GM21447 (cell line): ENCODE results near the gene GNMT.
"Not testable (repeated sequence)": the region's sequence is repeated elsewhere in the genome, so short reads cannot be mapped to it uniquely, and the experiment has no call there.

Experiments
- ATAC-seq: cut with Tn5 transposase; IDR thresholded peaks from one replicate; pipeline ENCODE4 v1.9.1; 2021; ENCODE audit not compliant: unreplicated experiment

The GNMT gene

DNA sequence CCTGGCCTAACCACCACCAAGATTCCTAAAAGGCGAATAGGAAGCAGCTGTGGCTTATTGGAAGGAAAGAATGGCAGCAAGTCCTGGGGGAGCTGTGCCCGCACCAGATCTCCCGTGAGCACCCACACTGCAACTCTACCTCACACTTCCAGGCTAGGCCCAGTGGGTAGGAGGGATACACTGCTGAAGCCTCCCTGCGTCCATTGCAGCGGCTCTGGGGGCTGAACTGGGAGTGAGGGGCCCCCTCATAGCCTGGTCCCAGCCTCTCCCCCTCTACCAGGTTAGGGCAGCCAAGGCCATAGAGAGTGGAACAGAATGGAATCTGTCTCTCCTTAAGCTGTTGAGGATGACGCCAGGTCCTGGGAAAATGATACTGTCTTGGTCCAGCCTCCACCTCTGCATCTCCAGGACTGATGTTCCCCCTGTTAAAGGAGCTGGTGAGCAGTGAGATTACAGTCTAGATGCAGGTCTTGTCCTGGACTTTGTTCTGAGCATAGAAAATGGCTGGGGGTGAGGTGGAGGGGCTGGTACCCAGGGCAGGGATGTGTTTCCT, 20.0 kb upstream of the GNMT start:
- no peak for ATAC-seq

DNA sequence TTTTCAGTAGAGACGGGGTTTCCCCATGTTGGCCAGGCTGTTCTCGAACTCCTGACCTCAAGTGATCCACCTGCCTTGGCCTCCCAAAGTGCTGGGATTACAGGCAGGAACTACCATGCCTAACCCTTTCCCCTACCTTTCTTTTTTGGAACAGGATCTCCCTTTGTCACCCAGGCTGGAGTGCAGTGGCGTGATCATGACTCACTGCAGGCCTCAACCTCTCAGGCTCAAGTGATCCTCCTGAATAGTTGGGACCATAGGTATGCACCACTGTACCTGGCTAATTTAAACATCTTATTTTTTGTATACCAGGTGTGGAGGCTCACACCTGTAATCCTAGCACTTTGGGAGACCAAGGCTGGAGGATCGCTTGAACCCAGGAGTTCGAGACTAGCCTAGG, 19.2 kb upstream of the GNMT start:
- ATAC-seq: not testable (repeated sequence)

DNA sequence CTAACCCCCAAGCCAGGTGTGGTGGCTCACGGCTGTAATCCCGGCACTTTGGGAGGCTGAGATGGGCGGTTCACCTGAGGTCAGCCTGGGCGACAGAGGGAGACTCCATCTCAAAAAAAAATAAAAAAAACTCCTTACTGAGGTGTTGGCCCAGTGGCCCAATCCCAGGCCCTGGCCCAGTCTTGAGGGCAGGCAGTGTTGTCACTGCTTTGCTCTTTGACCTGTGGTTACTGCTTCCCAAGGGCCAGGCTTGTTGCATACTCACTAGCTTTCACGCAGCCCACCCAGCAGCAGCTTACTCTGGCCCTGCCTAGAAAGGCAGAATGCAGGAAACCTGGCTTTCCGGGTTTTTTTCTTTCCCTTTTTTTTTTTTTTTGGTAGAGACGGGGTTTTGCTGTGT, 18.1 kb upstream of the GNMT start:
- no peak for ATAC-seq

DNA sequence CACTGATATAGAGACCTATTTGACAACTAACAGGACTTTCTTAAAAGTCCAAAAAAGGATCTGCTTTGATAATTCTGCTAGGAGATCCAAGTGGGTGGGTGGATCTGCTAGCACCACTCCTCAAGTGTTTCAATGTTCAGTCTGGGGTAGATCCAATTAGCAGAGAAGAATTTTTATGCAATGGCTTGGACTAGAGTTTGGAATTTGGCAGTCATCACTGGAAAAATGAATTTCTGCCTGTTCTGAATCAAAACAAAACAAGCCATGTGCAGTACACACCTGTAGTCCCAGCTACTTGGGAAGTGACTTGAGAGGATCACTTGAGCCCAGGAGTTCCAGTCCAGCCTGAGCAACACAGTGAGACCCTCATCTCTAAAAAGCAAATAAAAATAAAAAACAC, 12.6 kb upstream of the GNMT start:
- no peak for ATAC-seq

DNA sequence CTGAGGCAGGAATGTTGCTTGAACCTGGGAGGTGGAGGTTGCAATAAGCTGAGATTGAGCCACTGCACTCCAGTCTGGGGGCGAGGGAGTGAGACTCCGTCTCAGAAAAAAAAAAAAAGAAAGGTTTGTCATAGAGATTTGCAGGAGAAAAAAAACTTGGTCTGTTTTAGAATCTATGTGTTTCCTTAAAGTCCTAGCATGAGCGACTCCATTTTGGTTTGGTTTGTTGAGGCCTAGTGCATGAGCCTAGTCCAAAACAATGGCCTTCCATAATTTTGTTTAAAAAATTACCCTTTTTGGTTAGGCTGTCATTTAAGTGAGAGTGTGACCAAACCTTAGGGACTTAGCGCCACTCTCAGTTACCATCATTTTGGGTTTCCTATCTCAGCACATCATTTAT, 8.2 kb upstream of the GNMT start:
- no peak for ATAC-seq

DNA sequence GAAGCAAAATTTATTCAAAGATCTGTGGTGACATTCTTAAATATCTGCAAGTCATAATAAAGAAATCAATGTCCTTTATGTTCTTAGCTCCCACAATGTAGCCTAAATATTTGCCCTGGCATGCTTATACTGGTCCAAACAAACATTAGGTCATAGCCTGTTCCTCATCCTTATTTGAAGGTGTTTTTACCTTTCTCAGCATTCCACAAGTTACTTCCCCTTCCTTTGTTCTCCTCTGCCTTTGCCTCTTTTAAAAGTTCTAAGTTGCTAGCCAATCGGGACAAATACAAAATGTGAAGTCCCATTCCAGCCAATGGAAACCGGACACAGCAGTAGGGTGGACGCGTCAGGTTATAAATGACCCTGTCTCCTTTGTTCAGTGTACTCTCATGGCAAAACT, 6.1 kb upstream of the GNMT start:
- ATAC-seq: not testable (repeated sequence)

DNA sequence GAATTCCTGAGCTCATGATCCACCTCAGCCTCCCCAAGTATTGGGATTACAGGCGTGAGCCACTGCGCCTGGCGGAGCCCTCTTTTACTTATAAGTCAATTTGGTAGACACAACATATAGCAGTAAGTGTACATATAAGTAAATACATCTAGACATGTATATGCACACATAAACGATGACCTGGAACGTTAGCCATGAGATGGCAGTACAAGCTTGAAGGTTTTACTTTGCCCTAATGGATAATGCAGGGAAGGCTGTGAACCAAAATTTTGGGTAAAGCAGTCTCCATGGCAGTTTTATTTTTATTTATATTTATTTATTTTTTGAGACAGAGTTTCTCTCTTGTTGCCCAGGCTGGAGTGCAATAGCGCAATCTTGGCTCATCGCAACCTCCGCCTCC, 2.4 kb upstream of the GNMT start:
- ATAC-seq: no peak

DNA sequence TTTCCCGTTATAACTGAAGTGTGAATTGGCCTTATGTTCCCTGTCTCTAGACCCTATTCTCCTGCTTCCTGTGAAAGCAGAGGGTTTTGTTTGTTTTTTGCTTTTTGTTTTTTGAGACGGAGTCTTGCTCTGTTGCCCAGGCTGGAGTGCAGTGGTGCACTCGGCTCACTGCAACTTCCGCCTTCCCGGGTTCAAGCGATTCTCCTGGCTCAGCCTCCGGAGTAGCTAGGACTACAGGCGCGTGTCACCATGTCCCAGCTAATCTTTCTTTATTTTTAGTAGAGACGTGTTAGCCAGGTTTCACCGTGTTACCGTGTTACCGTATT, 674 bp upstream of the GNMT start:
- no peak for ATAC-seq

DNA sequence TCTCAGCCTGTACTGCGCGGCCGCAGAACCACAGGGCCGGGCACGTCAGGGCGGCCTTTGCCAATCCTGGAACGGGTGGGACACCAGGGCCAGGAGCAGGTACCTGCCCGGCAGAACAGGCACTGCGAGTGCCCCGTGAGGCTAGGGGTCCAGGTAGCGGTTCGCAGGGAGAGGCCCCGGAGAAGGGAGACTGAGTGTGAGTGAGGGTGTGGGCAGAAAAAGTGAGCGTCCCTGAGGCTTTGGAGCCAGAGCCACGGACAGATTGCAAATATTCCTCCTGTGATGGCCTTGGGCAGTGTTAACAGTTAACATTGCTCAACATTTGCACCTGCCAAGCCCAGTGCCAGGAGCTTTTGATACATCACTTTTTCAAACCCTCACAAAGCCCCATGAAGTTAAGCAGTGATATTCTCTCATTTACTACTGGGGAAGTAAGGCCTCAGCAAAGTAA, 491 bp downstream of the GNMT start:
- ATAC-seq: no peak

DNA sequence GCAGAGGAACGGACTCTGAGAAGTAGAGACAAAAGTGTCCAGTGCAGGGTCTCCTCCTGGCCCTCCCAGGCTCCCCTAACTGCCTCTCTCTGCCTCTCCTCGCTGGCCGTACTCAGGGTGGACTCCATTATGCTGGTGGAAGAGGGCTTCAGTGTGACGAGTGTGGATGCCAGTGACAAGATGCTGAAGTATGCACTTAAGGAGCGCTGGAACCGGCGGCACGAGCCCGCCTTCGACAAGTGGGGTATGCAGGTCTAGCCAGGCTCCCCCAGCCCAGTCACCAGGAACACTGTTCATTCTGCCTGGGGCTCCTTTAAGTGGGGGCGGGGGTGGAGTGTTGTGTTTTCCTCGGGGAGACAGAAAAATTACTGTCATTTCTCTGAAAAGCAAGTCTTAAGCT, 1.5 kb downstream of the GNMT start:
- no peak for ATAC-seq

DNA sequence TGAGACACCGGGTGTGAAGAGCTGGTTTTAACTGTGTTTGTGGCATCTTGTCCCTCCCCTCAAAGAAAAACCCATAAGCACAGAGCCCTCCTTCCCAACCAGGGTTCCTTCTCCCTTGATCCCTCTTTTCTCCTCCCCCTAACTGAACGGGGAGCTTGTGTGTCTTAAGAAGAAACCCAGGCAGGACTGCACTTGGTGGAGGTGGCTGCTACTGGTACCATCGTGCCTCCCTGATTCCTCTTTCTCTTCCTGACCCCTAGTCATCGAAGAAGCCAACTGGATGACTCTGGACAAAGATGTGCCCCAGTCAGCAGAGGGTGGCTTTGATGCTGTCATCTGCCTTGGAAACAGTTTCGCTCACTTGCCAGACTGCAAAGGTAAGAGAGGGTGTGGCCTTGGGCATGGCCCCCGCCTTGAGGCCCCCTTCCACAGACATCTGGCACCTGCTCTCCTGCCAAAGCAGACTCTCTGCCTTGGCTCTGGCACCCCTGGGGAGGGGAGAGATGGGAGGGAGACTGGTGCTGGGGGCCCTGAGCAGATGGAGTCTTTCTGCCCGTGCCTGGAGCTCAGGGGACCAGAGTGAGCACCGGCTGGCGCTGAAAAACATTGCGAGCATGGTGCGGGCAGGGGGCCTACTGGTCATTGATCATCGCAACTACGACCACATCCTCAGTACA, 2.1 kb downstream of the GNMT start:
- ATAC-seq: no peak

DNA sequence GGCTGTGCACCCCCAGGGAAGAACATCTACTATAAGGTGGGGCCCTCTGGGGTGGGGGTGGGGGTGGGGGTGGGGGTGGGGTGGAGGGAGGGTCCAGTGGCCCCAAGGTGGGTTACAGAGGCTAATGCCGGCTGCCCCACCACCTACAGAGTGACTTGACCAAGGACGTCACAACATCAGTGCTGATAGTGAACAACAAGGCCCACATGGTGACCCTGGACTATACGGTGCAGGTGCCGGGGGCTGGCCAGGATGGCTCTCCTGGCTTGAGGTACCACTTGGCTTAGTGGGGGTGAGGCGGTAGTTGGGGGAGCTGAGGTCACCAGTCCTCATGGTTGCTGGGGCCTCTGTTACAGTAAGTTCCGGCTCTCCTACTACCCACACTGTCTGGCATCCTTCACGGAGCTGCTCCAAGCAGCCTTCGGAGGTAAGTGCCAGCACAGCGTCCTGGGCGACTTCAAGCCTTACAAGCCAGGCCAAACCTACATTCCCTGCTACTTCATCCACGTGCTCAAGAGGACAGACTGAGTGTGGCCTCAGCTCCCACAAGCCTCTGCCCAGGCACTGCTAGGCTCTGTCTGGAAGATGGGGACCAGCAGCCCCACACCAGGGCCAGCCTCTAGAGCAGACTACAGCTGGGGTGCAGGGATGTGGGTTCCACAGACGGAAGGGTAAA, 2.8 kb downstream of the GNMT start:
- no peak for ATAC-seq

DNA sequence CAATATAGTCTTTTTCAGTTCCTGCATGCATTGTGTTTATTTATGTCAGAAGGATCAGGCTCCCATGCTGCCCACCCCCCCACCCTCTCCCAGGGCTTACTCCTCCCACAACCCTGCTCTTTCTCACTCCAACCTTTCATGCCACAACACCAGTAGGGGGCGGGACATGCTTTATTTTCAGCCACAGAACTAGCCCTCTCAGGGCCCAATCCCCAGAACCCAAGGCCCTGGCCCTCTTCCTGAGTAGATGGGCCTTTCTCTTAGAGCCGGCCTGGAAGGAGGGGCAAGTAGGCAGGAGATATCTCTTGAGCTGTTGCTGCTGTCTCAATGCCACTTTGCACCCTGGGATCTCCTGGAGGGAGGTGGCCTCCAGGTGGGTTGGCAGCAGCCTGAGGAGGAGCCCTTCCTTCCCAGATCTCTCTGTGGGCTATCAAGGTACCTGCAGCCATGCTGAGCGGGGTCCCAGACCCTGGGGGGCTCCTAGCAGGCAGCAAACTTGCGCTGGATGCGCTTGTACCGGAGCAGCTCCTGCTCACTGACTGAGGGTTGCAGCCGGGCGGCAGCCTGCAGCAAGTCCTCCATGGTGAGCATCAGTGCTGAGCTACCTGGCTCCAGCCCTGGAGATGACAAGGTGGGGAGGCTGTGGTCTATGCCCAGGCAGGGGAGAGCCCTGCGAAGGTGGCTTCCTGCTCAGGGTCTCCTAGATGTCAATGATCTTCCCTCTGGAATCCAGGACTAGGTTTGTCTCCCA, 3.5 kb downstream of the GNMT start:
- ATAC-seq: no peak

DNA sequence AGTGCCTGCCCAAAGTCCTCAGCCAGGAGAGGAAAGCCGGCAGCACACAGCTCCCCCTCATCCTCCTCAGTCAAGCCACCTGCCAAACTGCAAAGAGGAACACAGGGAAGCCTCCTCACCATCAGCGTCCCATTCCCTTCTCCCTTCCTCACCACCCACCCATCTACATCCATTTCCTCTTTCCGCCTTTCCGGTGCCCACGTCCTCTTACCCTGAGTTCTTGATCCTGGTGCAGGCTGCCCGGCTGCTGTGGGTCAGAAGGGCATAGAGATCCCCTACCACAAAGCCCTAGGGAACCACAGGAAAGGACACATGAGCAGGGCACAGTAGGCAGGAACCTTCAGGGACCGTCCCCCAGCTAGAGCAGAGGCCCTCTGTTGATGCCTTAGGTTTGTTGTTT, 6.0 kb downstream of the GNMT start:
- ATAC-seq: no peak

DNA sequence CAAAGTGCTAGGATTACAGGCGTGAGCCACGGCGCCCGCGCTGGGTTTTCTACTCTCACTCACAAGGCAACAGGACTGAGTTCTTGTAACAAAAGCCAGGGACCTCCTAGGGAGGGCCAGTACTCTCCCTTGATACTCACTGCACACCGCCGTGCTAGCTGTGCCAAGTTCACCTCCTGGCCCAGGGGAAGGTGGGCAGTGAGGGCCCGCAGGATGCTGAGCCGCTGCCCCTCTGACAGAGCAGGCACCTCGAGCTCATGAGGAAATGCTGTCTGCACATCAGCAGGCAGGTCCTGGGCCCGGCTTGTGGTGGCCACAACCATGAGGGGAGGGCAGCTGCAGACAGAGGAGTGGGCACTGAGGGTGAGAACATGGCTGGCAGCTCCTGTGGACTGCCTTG, 6.7 kb downstream of the GNMT start:
- ATAC-seq: no peak

DNA sequence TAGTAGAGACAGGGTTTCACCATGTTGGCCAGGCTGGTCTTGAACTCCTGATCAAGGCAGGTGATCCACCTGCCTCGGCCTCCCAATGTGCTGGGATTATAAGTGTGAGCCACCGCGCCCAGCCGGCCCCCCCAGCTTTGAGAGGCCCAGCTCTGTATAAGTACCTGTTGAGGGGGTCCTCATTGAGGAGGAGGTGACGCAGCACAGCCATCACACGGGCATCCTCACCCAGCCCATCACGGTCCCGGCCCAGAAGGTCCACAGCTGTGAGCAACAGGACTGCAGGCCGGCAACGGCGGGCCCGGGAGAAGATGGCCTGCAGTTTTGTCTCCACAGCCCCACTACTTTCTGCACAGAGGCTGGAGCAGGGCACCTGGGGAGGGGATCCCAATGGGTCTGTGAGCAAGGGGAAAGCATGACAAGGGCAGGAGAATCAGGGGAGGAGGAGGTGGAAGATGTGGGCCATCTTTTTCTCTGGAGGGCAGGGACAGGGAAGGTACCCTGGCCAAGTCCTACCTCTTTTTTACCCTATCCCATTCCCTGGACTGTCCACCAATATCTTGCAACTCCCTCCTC, 7.7 kb downstream of the GNMT start:
- ATAC-seq: no peak

DNA sequence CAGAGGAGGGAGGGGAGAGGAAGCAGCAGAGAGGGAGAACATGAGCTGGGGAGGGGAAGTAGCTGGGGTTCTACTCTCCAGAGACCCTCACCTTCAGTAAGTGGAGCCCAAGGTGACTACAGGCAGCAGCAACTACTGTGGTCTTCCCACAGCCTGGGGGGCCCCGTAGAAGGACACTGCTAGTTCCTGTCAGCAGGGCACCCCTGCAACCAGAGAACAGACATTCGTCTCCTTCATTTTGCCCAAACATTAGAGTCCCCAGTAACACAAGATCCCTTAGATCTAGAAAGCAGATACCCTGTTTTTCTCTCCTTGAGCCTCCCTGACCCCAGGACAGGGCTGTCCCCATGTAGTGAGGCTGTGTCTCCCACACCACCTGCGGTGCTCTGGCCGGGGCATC, 8.2 kb downstream of the GNMT start:
- ATAC-seq: no peak

DNA sequence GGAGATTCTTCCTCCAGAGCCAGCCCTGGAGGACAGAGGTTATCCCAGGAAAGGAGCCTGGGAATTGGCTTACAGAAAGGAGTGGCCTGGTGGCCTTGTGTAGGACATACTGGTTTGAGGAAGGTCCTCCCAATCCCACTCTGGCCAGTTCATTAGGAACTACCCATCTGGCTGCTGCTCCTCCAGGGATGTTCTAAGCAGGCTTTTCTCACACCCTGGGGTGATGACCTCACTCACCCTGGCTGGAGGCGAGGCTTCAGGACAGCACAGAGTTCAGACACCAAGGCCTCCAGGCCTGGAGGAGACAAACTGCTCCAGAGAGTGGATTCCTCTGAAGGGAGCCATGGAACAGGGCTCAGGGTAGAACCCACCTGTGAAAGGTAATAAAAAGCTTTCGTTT, 8.9 kb downstream of the GNMT start:
- ATAC-seq: no peak

DNA sequence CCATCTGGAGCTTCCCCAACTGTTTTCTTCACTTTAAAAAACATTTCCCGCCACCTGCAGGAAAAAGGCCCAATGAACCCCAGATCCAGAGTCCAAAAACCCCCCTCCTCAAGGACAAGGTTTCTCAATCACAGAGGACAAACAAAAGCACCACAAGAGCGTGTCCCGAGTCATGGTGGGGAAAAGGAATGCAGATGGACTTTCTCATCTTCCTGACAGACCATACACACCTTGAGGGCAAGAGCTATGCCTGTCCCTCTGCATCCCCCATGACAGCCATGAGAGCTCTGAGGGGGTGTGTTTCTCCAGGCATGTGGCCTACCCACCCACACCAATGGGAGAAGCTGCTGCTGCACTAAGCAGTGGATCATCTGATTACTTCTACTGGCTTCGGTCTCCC, 9.4 kb downstream of the GNMT start:
- ATAC-seq: no peak

DNA sequence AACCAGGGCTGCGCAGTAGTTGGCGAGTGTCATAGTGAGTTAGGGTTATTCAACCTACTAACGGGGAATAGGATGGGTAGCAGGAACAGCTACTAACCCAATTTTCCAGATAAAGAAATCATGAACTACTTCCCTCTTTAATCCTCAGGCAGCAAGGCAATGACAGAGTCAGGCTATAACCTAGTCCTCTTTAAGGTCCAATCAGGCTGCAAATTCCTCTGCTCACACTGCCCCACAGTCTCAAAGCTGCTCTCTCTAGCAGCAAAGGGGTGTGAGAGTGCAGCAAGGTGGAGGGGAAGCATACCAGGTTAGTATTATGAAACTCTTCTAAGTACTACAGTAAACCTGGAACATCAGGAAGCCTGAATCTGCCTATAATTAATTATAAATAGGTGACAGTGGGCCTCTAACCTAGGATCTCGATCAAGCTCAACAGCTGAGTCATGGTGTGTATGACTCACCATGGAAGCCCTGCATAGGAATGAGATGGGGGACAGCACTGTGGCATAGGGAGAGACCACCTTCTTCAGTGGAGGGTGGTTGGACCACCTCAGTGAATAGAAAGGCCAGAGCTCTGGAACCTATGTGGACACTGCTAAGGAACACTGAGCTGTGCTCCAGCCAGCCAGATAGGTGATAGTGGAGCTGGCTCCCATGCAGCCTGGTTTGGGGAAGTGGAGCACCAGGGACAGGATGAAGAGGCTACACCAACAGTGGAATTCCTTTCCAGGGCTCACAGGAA, 10.5 kb downstream of the GNMT start:
- no peak for ATAC-seq

DNA sequence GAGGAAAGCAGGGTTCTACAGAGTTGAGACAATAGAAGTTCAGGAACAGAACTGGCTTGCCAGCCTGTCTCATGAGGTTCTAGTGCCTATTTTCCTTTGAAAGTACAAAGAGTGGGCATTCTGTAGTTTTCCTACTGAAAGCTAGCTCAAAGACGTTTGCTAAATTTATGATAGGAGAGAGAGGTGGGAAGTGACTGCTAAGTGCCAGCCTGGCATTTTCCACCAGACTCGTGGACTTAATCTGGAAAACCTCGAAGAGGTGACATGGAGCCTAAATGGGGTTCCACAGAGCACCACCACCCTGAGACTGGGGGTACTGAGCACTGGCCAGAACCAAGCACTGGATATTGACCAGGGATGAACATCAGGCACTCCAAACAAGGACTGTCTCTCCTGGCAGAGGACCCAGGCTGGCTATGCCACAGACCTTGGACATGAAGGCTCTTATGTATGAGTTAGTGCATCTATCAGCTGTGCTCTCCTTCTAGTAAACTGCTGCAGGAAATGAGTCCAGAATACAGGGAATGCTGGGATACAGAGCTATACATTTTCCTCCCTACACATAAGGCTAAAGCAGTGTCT, 11.3 kb downstream of the GNMT start:
- no peak for ATAC-seq
